RWPE2 (cell line): ENCODE measurements around the gene LDLRAD3.
A peak's percentile ranks its signal among the peaks of the same experiment; 100 is the strongest.

Experiments used
- ATAC-seq: fragments of 200-7000 bp; cut with Tn5 transposase; 3 replicates; pipeline ENCODE4 v1.9.1; 2021; ENCODE audit warnings: low read depth
- DNase-seq: peaks from one replicate; pipeline ENCODE4 v3.0.0-alpha.2; 2020; ENCODE audit warnings: low spot score
- H3K27ac ChIP-seq: fragments of 450-650 bp; 2 replicates; pipeline ENCODE4 v1.5.1; 2017; ENCODE audit warnings: mild to moderate bottlenecking; ENCODE audit not compliant: poor library complexity, severe bottlenecking
- H3K27me3 ChIP-seq: fragments of 250-450 bp; sonication (Bioruptor Pico); 2 replicates; pipeline ENCODE4 v1.5.1; 2021; ENCODE audit warnings: mild to moderate bottlenecking, moderate library complexity; ENCODE audit not compliant: insufficient read depth, poor library complexity, severe bottlenecking
- H3K36me3 ChIP-seq: fragments of 250-450 bp; sonication (Bioruptor Pico); 2 replicates; pipeline ENCODE4 v1.5.1; 2020; ENCODE audit warnings: low read depth, mild to moderate bottlenecking, moderate library complexity
- H3K4me1 ChIP-seq: fragments of 250-450 bp; sonication (Bioruptor Pico); 2 replicates; pipeline ENCODE4 v1.5.1; 2021; ENCODE audit warnings: mild to moderate bottlenecking, moderate library complexity; ENCODE audit not compliant: insufficient read depth, poor library complexity, severe bottlenecking
- H3K4me3 ChIP-seq: fragments of 250-450 bp; sonication (Bioruptor Pico); 2 replicates; pipeline ENCODE4 v1.5.1; 2021; ENCODE audit warnings: mild to moderate bottlenecking, moderate library complexity; ENCODE audit not compliant: severe bottlenecking
- H3K9me3 ChIP-seq: fragments of 250-450 bp; sonication (Bioruptor Pico); 2 replicates; pipeline ENCODE4 v1.5.1; 2021; ENCODE audit warnings: mild to moderate bottlenecking, moderate library complexity; ENCODE audit not compliant: severe bottlenecking
- TF ChIP-seq, protein P1 (sequence below): fragments of 450-650 bp; IDR thresholded peaks from one replicate; pipeline ENCODE4 v1.5.1; 2017; ENCODE audit warnings: mild to moderate bottlenecking, moderate library complexity; ENCODE audit not compliant: poor library complexity, severe bottlenecking

LDLRAD3 gene

DNA sequence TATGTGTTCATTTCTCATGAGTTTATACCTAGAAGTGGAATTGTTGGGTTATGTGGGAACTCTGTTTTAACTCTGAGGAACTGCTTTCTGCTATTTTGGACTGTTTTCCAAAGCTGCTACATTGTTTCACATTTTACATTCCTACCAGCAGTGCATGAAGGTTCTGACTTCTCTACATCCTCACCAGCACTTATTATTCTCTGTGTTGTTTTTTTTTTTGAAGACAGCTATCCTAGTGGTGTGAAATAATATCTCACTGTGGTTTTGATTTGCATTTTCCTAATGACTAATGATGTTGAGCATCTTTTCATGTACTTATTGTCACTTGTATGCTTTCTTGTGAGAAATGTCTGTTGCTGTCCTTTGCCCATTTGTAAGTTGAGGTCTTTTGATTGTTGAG is 175.4 kb downstream of the LDLRAD3 start:
- ATAC-seq (no peak), DNase-seq (no peak)
- Histone ChIP-seq H3K4me3 (no peak overlapping the region), H3K9me3 (no peaks in the 10 kb centered on the region), H3K27ac (no peak overlapping the region), H3K27me3 (no peaks in the 10 kb centered on the region), H3K4me1 (no peaks in the 10 kb centered on the region), H3K36me3 (no peaks in the 10 kb centered on the region)
- TF ChIP-seq, protein P1, sequence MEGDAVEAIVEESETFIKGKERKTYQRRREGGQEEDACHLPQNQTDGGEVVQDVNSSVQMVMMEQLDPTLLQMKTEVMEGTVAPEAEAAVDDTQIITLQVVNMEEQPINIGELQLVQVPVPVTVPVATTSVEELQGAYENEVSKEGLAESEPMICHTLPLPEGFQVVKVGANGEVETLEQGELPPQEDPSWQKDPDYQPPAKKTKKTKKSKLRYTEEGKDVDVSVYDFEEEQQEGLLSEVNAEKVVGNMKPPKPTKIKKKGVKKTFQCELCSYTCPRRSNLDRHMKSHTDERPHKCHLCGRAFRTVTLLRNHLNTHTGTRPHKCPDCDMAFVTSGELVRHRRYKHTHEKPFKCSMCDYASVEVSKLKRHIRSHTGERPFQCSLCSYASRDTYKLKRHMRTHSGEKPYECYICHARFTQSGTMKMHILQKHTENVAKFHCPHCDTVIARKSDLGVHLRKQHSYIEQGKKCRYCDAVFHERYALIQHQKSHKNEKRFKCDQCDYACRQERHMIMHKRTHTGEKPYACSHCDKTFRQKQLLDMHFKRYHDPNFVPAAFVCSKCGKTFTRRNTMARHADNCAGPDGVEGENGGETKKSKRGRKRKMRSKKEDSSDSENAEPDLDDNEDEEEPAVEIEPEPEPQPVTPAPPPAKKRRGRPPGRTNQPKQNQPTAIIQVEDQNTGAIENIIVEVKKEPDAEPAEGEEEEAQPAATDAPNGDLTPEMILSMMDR: no peak

DNA sequence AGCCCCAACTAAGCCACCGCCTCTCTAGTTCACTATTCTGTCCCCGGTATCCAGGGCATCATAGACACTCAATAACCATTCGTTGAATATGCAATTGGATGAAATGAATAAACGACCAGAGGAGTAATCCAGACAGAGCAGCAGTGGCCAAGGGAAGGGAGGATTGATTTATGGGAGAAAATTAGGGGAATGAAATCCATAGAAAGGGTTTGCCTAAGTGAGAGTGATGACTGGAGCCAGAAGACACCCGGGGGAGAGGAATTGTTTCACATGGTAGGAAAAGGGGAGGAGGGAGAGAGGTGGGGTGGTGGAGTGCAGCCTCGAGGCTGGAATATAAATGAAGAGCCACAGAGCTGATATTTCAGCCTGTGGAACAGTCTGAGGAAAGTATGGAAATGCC is 177.2 kb downstream of the LDLRAD3 start:
- TF ChIP-seq, protein P1: no peak
- DNase-seq (no peak), ATAC-seq (no peak)
- H3K9me3 ChIP-seq: no peaks in the 10 kb centered on the region
- H3K4me3 ChIP-seq: no peak overlapping the region
- H3K36me3 ChIP-seq: no peaks in the 10 kb centered on the region
- no peak overlapping the region for H3K27ac ChIP-seq
- H3K27me3 ChIP-seq: no peaks in the 10 kb centered on the region
- H3K4me1 ChIP-seq: no peaks in the 10 kb centered on the region

DNA sequence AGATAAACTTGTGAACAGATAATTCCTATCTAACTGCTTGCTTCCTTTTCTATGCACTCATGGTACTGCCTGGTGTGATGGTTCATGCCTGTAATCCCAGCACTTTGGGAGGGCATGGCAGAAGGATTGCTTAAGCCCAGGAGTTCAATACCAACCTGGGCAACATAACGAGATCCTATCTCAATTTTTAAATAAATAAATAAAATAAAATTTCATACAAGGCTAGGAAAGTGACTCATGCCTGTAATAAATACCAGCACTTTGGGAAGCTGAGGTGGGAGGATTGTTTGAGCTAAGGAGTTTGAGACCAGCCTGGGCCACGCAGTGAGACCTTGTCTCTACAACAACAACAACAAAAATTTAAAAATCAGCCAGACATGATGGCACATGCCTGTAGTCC is 178.8 kb downstream of the LDLRAD3 start:
- H3K4me3 ChIP-seq: no peak overlapping the region
- H3K27ac ChIP-seq: no peak overlapping the region
- no peaks in the 10 kb centered on the region for H3K4me1 ChIP-seq
- no peaks in the 10 kb centered on the region for H3K9me3 ChIP-seq
- DNase-seq (no peak), ATAC-seq (peak; percentile 54; the same call in 1 of the 3 replicates)
- H3K36me3 ChIP-seq: no peaks in the 10 kb centered on the region
- TF ChIP-seq, protein P1: no peak
- no peaks in the 10 kb centered on the region for H3K27me3 ChIP-seq

DNA sequence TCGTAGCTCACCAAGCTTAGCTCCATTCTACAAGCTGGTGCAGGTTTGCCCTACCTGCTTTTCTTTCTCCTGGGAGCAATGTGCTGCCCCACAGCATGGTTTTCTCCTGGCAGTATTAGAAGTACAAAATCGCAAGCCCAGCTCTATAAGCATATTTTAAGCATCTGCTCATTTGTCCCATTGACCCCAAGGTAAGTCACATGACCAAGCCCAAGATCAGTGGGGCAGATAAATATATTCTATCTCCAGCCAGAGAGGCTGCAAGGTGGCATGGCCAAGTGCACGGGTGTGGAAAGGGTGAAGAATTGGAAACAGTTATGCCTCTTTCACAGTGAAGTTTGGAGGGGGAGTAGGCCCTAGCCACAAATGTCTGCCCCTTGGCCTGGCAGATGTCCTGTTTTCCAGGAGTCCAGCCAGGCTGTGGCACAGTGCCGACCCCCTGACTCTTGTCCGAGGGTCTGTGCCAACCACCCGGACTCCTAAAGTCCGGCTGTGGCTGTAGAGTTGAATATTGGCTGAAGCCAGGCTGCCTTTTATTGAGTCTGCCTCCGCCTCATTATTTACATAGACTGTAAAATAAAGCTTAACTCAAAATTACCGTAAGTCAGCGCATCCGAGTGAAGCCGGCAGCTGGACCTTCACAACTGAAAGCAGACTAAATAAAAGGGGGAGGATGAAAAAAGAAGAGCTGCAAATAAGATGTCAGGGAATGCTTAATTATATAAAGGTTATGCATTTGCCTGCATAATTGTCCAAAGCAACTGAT is 179.7 kb downstream of the LDLRAD3 start:
- no peak overlapping the region for H3K27ac ChIP-seq
- no peak for ATAC-seq

DNA sequence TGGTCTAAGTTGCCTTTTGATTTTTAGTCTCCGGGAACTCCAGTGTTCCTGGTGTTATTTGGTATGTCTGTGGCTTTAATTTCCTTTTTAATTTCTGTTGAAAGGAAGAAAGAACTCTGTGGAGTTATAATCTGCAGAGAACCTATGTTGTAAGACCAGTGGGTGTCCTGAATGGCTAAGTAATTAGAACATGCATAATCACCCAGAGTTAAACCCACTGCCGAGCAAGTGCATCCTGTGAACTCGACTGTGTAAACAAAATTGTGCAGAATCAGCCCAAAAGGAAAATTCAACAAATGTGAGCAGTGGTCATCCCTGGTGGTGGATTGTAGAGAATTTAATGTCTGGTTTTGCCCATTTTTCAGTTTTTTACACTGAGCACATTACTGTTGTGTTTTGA is 182.8 kb downstream of the LDLRAD3 start:
- H3K9me3 ChIP-seq: no peaks in the 10 kb centered on the region
- ATAC-seq: no peak
- no peaks in the 10 kb centered on the region for H3K4me1 ChIP-seq
- DNase-seq: no peak
- no peak overlapping the region for H3K4me3 ChIP-seq
- H3K27ac ChIP-seq: no peak overlapping the region
- H3K36me3 ChIP-seq: no peaks in the 10 kb centered on the region
- TF ChIP-seq, protein P1: no peak
- H3K27me3 ChIP-seq: no peaks in the 10 kb centered on the region

More for the DNA sequence above, 179.7 kb downstream of the LDLRAD3 start:
- Histone ChIP-seq H3K4me3 (no peak overlapping the region), H3K36me3 (no peaks in the 10 kb centered on the region), H3K9me3 (no peaks in the 10 kb centered on the region), H3K4me1 (no peaks in the 10 kb centered on the region), H3K27me3 (no peaks in the 10 kb centered on the region)
- TF ChIP-seq, protein P1: no peak
- DNase-seq: no peak
